ENCODE results near the gene HAPLN2. TPM values are rescaled to one million over a fixed set of nuclear protein-coding genes. Genes with fewer than 3 reads are reported as not detected.

HAPLN2 gene
- total RNA-seq, 1 experiment from 2014 or later, result not detected

DNA sequence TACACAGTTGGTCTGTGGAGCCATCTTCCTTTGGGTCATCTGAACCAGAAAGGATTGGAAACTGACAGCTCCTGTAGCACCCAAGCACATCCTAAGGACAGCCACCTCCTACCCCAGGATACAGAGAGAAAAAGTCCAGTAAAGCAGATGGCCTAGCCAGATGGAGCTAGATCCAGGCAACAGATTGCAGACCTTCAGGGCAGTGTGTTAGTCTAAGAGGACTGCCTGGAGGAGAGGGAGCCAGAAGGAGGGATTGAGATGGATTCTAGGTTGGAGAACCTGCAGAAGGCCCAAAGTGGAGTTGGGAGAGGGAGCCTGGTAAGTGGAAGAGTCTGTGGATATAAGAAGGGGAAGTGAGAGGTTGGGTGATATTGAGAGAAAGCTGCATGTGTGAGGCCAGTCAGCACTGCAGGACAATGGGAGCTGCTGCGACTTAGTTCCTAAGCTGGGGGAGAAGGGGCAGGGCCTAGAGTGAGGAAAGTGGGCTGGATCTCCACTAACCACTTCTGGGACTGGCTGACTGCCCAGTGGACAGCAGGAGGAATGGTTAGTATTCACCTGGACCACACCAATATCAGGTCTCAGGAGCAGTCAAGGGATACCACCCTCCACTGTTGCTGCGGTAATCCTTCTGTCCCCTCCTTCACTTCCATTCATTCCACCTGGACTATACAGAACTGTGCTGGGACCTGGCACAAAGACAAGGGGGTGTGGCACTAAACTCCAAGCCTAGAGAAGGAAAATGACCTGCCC lies 36.1 kb downstream of the HAPLN2 start:
- in situ Hi-C loops (cut with HindIII; ENCODE audit: low pct_unique_long_range_greater_than_20kb, low sequenced_read_pairs), result no loop called here
- no peak for DNase-seq (ENCODE audit: low read depth)

- in situ Hi-C loops (cut with HindIII; ENCODE audit: low pct_unique_long_range_greater_than_20kb, low sequenced_read_pairs), result no loop called here
Measured at GRCh38 chr1:156655904-156656516, 36.8 kb downstream of the HAPLN2 start.

GRCh38 chr1:156656806-156657740 lies 37.9 kb downstream of the HAPLN2 start:
- in situ Hi-C loops (cut with HindIII; ENCODE audit: low pct_unique_long_range_greater_than_20kb, low sequenced_read_pairs), result no loop called here
- no peak for DNase-seq (ENCODE audit: low read depth)

More at GRCh38 chr1:156655904-156656516, 36.8 kb downstream of the HAPLN2 start:
- DNase-seq (ENCODE audit: low read depth), result no peak

- in situ Hi-C loops (cut with HindIII; ENCODE audit: low pct_unique_long_range_greater_than_20kb, low sequenced_read_pairs), result no loop called here
- DNase-seq (ENCODE audit: low read depth), result no peak
Measured at GRCh38 chr1:156657741-156658319, 38.6 kb downstream of the HAPLN2 start.

DNA sequence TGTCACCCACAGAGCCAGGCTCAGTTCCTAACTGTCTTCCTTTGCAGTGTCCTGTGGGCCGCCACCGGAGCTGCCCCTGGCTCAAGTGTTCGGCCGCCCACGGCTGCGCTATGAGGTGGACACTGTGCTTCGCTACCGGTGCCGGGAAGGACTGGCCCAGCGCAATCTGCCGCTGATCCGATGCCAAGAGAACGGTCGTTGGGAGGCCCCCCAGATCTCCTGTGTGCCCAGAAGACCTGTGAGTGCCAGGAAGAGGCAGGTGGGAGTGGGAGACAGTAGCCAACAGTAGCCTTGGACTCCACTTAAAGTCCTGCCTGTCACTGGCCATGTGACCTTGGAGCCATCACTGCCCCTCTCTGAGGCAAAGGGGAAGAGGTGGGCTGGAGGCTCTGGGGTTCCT lies 39.3 kb downstream of the HAPLN2 start:
- no peak for DNase-seq (ENCODE audit: low read depth)
- in situ Hi-C loops (cut with HindIII; ENCODE audit: low pct_unique_long_range_greater_than_20kb, low sequenced_read_pairs), result no loop called here

DNA sequence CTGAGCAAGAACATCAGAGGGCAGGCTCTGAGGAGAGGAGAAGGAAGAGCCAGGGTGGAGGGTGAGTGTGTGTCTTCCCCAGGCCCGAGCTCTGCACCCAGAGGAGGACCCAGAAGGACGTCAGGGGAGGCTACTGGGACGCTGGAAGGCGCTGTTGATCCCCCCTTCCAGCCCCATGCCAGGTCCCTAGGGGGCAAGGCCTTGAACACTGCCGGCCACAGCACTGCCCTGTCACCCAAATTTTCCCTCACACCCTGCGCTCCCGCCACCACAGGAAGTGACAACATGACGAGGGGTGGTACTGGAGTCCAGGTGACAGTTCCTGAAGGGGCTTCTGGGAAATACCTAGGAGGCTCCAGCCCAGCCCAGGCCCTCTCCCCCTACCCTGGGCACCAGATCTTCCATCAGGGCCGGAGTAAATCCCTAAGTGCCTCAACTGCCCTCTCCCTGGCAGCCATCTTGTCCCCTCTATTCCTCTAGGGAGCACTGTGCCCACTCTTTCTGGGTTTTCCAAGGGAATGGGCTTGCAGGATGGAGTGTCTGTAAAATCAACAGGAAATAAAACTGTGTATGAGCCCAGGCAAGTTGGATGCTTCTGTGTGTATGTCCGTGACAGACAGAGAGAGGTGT lies 39.8 kb downstream of the HAPLN2 start:
- in situ Hi-C loops (cut with HindIII; ENCODE audit: low pct_unique_long_range_greater_than_20kb, low sequenced_read_pairs), result no loop called here

DNA sequence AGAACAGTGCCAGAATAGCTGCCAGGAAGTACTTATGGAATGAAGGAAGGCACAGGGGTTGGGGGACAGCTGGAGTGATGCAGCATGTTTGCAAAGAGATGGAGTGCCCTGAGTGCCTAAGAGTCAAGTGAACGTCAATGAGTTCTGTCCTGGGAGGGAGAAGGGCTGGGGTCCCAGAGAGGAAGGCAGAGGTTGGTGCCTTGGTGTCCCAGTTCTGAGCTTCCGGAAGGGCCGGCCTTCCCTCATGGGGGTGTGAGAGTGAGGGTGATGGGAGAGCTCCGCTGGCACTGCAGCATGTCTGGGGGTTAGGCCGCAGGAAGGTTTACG lies 40.4 kb downstream of the HAPLN2 start:
- in situ Hi-C loops (cut with HindIII; ENCODE audit: low pct_unique_long_range_greater_than_20kb, low sequenced_read_pairs), result no loop called here
- no peak for DNase-seq (ENCODE audit: low read depth)

More for the DNA sequence above, 39.8 kb downstream of the HAPLN2 start:
- DNase-seq (ENCODE audit: low read depth), result no peak

DNA sequence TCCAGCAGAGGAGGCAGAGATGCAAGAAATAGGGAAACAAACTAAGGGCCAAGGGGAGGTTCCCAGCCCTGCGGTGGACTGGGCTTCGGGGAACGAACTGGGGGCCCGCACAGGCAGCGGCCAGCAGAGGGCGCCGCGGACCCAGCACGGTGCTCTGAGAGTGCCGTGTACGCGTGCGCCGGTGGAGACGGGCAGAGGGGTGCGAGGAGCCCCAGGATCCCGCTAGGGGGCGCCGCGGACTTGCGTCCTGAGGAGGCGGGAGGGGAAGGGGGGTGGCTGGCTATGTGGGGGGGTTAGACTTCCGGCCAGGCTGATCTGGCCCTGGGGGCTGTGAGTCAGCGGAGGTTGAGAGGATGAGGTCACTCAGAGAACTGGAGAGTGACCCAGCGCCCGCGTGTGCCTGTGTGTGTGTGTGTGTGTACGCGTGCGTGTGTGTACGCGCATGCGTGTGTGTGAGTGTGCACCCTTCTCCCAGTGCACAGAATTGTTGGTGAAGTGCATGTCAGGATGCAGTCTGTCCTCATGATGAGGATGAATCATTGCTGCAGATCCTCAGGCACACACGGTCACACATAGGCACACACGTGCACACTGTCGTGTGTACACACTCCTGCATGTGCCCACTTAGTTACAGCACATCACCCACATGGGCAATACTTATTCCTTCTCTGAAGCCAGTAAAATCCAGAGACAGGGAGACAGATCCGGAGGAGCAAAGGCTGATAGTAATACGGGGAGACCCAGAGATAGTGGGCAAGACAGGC lies 41.0 kb downstream of the HAPLN2 start:
- in situ Hi-C loops (cut with HindIII; ENCODE audit: low pct_unique_long_range_greater_than_20kb, low sequenced_read_pairs), result no loop called here
- DNase-seq (ENCODE audit: low read depth), result peak; percentile 97

GRCh38 chr1:156660752-156661112 lies 41.5 kb downstream of the HAPLN2 start:
- in situ Hi-C loops (cut with HindIII; ENCODE audit: low pct_unique_long_range_greater_than_20kb, low sequenced_read_pairs), result no loop called here
- no peak for DNase-seq (ENCODE audit: low read depth)

GRCh38 chr1:156662005-156662799 lies 43.0 kb downstream of the HAPLN2 start:
- in situ Hi-C loops (cut with HindIII; ENCODE audit: low pct_unique_long_range_greater_than_20kb, low sequenced_read_pairs), result no loop called here
- DNase-seq (ENCODE audit: low read depth), result no peak

DNA sequence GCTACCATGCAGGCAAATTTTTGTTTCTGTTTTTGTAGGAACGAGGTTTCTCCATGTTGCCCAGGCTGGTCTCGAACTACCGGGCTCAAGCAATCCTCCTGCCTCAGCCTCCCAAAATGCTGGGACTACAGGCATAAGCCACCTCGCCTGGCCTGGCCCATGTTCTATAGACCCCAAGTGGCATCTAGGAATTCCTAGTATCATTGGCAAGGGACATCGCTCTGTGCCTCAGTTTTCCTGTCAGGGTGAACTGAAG lies 43.5 kb downstream of the HAPLN2 start:
- DNase-seq (ENCODE audit: low read depth), result no peak
- in situ Hi-C loops (cut with HindIII; ENCODE audit: low pct_unique_long_range_greater_than_20kb, low sequenced_read_pairs), result no loop called here

- no peak for DNase-seq (ENCODE audit: low read depth)
- in situ Hi-C loops (cut with HindIII; ENCODE audit: low pct_unique_long_range_greater_than_20kb, low sequenced_read_pairs), result no loop called here
Measured at GRCh38 chr1:156663178-156663577, 44.0 kb downstream of the HAPLN2 start.

- in situ Hi-C loops (cut with HindIII; ENCODE audit: low pct_unique_long_range_greater_than_20kb, low sequenced_read_pairs), result no loop called here
- no peak for DNase-seq (ENCODE audit: low read depth)
Measured at GRCh38 chr1:156664046-156664766, 45.0 kb downstream of the HAPLN2 start.

GRCh38 chr1:156664767-156665411 lies 45.7 kb downstream of the HAPLN2 start:
- in situ Hi-C loops (cut with HindIII; ENCODE audit: low pct_unique_long_range_greater_than_20kb, low sequenced_read_pairs), result no loop called here
- DNase-seq (ENCODE audit: low read depth), result no peak

DNA sequence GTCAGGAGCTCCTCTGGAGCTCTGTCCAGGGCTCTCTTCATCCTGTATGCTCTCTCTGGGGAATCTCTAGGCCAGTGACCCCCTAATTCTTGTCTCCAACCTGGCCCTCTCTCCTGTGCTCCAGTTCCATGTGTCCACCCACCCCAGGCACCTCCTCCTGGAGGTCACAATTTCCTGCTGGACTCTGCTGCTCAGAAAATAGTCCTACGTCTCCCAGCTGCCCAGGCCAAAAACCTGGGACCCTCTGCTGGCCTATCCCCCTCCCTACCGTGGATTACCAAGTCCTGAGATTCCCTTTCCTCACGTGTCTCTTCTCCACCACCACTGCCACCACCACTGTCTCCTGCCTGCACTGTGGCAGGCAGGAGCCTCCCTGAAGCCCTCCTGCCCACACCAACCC lies 46.3 kb downstream of the HAPLN2 start:
- in situ Hi-C loops (cut with HindIII; ENCODE audit: low pct_unique_long_range_greater_than_20kb, low sequenced_read_pairs), result no loop called here
- DNase-seq (ENCODE audit: low read depth), result no peak

GRCh38 chr1:156666862-156667609 lies 47.8 kb downstream of the HAPLN2 start:
- in situ Hi-C loops (cut with HindIII; ENCODE audit: low pct_unique_long_range_greater_than_20kb, low sequenced_read_pairs), result no loop called here
- DNase-seq (ENCODE audit: low read depth), result no peak
